ENCODE data around the gene GCN1.

- TF ChIP-seq CTCF (IDR thresholded peaks at IDR 0.05; ENCODE audit: insufficient read depth, low read length): no peak
- peak; percentile 90 for TF ChIP-seq POLR2AphosphoS5 (IDR thresholded peaks at IDR 0.05; ENCODE audit: low read depth)
Measured at GRCh38 chr12:120194534-120195395, at the start of gene GCN1.

Measured in HL-60 (cell line).